Common myeloid progenitor, CD34-positive (primary cell): ENCODE results near the gene NRG4.
"Not testable (repeated sequence)": the region's sequence is repeated elsewhere in the genome, so short reads cannot be mapped to it uniquely, and the experiment has no call there.

ENCODE experiments used
- CTCF ChIA-PET: fragments of 350-600 bp; sonication (Branson Sonifier 250); formaldehyde crosslinking; loops from one replicate; lab custom pipeline; 2021; ENCODE audit warnings: antibody characterized with exemption; lab: Charles Lee
- POLR2A ChIA-PET: fragments of 350-600 bp; sonication (Branson Sonifier 250); formaldehyde crosslinking; loops from one replicate; lab custom pipeline; 2021; ENCODE audit warnings: antibody characterized with exemption; lab: Charles Lee
- DNase-seq, 3 donors: peaks; one replicate each; pipeline versions ENCODE4 v3.0.0 to v3.0.0-alpha.2; 2013
- H3K27ac ChIP-seq, 2 experiments: 1 replicate in 1 of 2; 2 replicates in 1 of 2; pipeline ENCODE4 v1.7.0; 2013; ENCODE audit warnings: inconsistent platforms in 2 of 2, low read length in 2 of 2, mild to moderate bottlenecking in 2 of 2, low read depth in 1 of 2, moderate library complexity in 1 of 2; ENCODE audit not compliant: severe bottlenecking in 2 of 2, insufficient read depth in 1 of 2, poor library complexity in 1 of 2
- H3K27me3 ChIP-seq, 5 experiments: replicated peaks in 2 of 5; 1 replicate in 3 of 5; 2 replicates in 2 of 5; pipeline versions ENCODE4 v1.6.1 to v1.7.0; 2013; ENCODE audit warnings: low read length in 4 of 5, mild to moderate bottlenecking in 2 of 5, moderate library complexity in 2 of 5, inconsistent platforms in 1 of 5; ENCODE audit not compliant: insufficient read depth in 5 of 5, control insufficient read depth in 4 of 5
- H3K36me3 ChIP-seq, 4 experiments: 1 replicate in 2 of 4; 2 replicates in 2 of 4; pipeline versions ENCODE4 v1.6.1 to v1.7.0; 2013; ENCODE audit warnings: low read length in 3 of 4, control low read depth in 1 of 4, mild to moderate bottlenecking in 1 of 4; ENCODE audit not compliant: control insufficient read depth in 4 of 4, insufficient read depth in 4 of 4
- H3K4me1 ChIP-seq, 4 experiments: 1 replicate in 3 of 4; 2 replicates in 1 of 4; pipeline versions ENCODE4 v1.6.1 to v1.7.1; 2013; ENCODE audit warnings: low read length in 3 of 4, mild to moderate bottlenecking in 3 of 4, control low read depth in 1 of 4, inconsistent platforms in 1 of 4, moderate library complexity in 1 of 4; ENCODE audit not compliant: control insufficient read depth in 4 of 4, insufficient read depth in 4 of 4; ENCODE audit errors: control extremely low read depth in 1 of 4
- H3K4me3 ChIP-seq, 7 experiments: 1 replicate in 4 of 7; 2 replicates in 3 of 7; pipeline versions ENCODE4 v1.5.1 to v1.7.0; 2013; ENCODE audit warnings: mild to moderate bottlenecking in 7 of 7, low read length in 6 of 7, moderate library complexity in 6 of 7, inconsistent platforms in 2 of 7, low read depth in 2 of 7, control low read depth in 1 of 7; ENCODE audit not compliant: insufficient read depth in 4 of 7, control insufficient read depth in 1 of 7; ENCODE audit errors: extremely low read depth in 1 of 7
- H3K9me3 ChIP-seq, 5 experiments: 1 replicate in 4 of 5; 2 replicates in 1 of 5; pipeline versions ENCODE4 v1.6.1 to v1.7.1; 2013; ENCODE audit warnings: low read length in 4 of 5, mild to moderate bottlenecking in 2 of 5, inconsistent platforms in 1 of 5, low read depth in 1 of 5, moderate library complexity in 1 of 5; ENCODE audit not compliant: control insufficient read depth in 4 of 5, insufficient read depth in 2 of 5; ENCODE audit errors: control extremely low read depth in 1 of 5
- WGBS: methylation state at CpG from one replicate; pipeline ENCODE4 v1.1.5; 2013; ENCODE audit not compliant: insufficient coverage; 5-methylcytosine and 5-hydroxymethylcytosine counted together

Gene NRG4

GRCh38 chr15:75982468-75982867 is 29.8 kb downstream of the NRG4 start:
- Histone ChIP-seq H3K9me3 (peaks cover 0 to 2% (median 0%) of the 10 kb centered on the region in 5 experiments), H3K36me3 (no peaks in the 10 kb centered on the region), H3K4me3 (no peak overlapping the region), H3K27me3 (no peaks in the 10 kb centered on the region), H3K27ac (no peak overlapping the region), H3K4me1 (no peaks in the 10 kb centered on the region)
- POLR2A ChIA-PET: no interaction called here
- DNase-seq: no peak
- WGBS: 100% methylated on average over 1 of the region's 2 CpGs
- CTCF ChIA-PET: no interaction called here

GRCh38 chr15:75981149-75981815 is 30.9 kb downstream of the NRG4 start:
- no peak overlapping the region for H3K4me3 ChIP-seq
- H3K9me3 ChIP-seq: peaks cover 0 to 2% (median 0%) of the 10 kb centered on the region in 5 experiments
- H3K4me1 ChIP-seq: no peaks in the 10 kb centered on the region
- POLR2A ChIA-PET: no interaction called here
- H3K27ac ChIP-seq: no peak overlapping the region
- no peak for DNase-seq
- no peaks in the 10 kb centered on the region for H3K36me3 ChIP-seq
- CTCF ChIA-PET: no interaction called here
- H3K27me3 ChIP-seq: no peaks in the 10 kb centered on the region
- 91% methylated on average over 1 of the region's 2 CpGs for WGBS

- H3K27me3 ChIP-seq, H3K36me3 ChIP-seq, POLR2A ChIA-PET, H3K9me3 ChIP-seq, H3K4me1 ChIP-seq, H3K27ac ChIP-seq, H3K4me3 ChIP-seq: not testable (repeated sequence)
- 92% methylated on average over 3 of the region's 3 CpGs for WGBS
- CTCF ChIA-PET: interaction anchor here (1.4 kb wide), 1 partner anchor 12 kb away, joined by 3 read pairs; no protein-coding TSS in a partner anchor
- peak in 1 of 3 donors; percentile 19 for DNase-seq
Measured at GRCh38 chr15:75976766-75977165, 35.5 kb downstream of the NRG4 start.

DNA sequence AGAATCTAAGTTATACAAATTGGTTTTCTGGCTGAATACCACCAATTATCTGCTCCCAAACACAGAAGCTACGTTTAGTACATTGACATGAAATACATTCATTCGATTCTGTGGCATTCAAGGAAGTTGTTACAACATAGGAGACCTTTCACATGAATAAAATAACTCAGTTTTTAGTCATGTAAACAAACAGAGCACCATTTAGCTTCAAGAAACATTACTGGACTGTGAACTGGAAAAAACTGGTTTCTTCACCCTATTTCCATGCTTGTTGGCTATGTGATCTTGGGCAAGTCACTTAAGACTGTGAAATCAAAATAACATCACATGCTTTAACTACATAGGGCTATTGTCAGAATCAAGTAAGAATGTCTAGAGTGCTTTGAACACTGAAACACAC is 46.2 kb downstream of the NRG4 start:
- no peak for DNase-seq
- Histone ChIP-seq H3K27ac (no peak overlapping the region), H3K27me3 (no peaks in the 10 kb centered on the region), H3K9me3 (peaks cover 0 to 1% (median 0%) of the 10 kb centered on the region in 5 experiments), H3K4me1 (no peaks in the 10 kb centered on the region), H3K36me3 (no peaks in the 10 kb centered on the region), H3K4me3 (no peak overlapping the region)
- ChIA-PET CTCF (interaction anchor here (1.0 kb wide), 1 partner anchor 10 kb away, joined by 4 read pairs; no protein-coding TSS in a partner anchor), POLR2A (no interaction called here)
- 100% methylated on average over 1 of the region's 2 CpGs for WGBS

DNA sequence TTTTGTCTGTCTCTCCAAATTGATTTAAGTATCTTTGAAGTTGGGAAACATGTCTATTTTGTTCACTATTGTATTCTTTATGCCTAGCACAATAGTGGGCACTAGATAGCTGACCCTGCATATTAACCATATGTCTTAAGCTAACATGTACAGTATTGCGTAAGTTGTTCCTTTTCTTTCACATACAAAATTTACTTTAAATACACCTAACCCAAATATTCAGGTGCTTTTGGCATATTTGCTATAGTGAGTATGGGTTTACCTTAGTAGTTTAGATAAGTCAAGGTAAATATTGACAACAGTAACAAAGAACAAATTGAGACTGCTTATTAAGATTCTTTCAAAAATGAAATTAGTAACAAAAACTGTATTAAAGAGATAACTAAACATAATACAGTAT is 50.9 kb downstream of the NRG4 start:
- no peaks in the 10 kb centered on the region for H3K36me3 ChIP-seq
- H3K27ac ChIP-seq: no peak overlapping the region
- DNase-seq: no peak
- peaks cover 0 to 1% (median 0%) of the 10 kb centered on the region in 5 experiments for H3K9me3 ChIP-seq
- H3K4me1 ChIP-seq: no peaks in the 10 kb centered on the region
- H3K4me3 ChIP-seq: no peak overlapping the region
- no CpG with 5 or more reads among the region's 1 CpG for WGBS
- ChIA-PET POLR2A (no interaction called here), CTCF (no interaction called here)
- H3K27me3 ChIP-seq: no peaks in the 10 kb centered on the region

- no peaks in the 10 kb centered on the region for H3K9me3 ChIP-seq
- ChIA-PET POLR2A (interaction anchor here (0.5 kb wide), 1 partner anchor 1344 kb away, joined by 3 read pairs; no protein-coding TSS in a partner anchor), CTCF (interaction anchor here (1.6 kb wide), 1 partner anchor 10 kb away, joined by 4 read pairs; no protein-coding TSS in a partner anchor)
- no peak overlapping the region for H3K27ac ChIP-seq
- no peak overlapping the region for H3K4me3 ChIP-seq
- no peaks in the 10 kb centered on the region for H3K27me3 ChIP-seq
- H3K4me1 ChIP-seq: no peaks in the 10 kb centered on the region
- DNase-seq: peak in 2 of 3 donors; percentile 4 to 5
- H3K36me3 ChIP-seq: no peaks in the 10 kb centered on the region
- 100% methylated on average over 1 of the region's 1 CpG for WGBS
Measured at GRCh38 chr15:75955720-75956119, 56.5 kb downstream of the NRG4 start.

GRCh38 chr15:75952525-75952924 is 59.7 kb downstream of the NRG4 start:
- Histone ChIP-seq H3K9me3 (no peaks in the 10 kb centered on the region), H3K27me3 (no peaks in the 10 kb centered on the region), H3K36me3 (no peaks in the 10 kb centered on the region), H3K4me3 (no peak overlapping the region), H3K4me1 (no peaks in the 10 kb centered on the region), H3K27ac (no peak overlapping the region)
- no CpG with 5 or more reads among the region's 4 CpGs for WGBS
- CTCF ChIA-PET: interaction anchor here (1.3 kb wide), 1 partner anchor 23 kb away, joined by 4 read pairs; no protein-coding TSS in a partner anchor
- POLR2A ChIA-PET: interaction anchor here (0.7 kb wide), 1 partner anchor 125 kb away, joined by 3 read pairs; no protein-coding TSS in a partner anchor
- peak in 2 of 3 donors; percentile 34 to 51 for DNase-seq
